NCI-H2107 treated with DMSO at 0.1 percent for 48 hours (cell line): ENCODE data around the gene AAK1.
"Not testable (repeated sequence)": the region's sequence is repeated elsewhere in the genome, so short reads cannot be mapped to it uniquely, and the experiment has no call there.

Experiments used
- DNase-seq: peaks from one replicate; lab custom pipeline; 2025; ENCODE audit not compliant: unreplicated experiment; lab: John Stamatoyannopoulos, UW

AAK1 gene

GRCh38 chr2:69576880-69577279 lies 66.7 kb downstream of the AAK1 start:
- DNase-seq = no peak

GRCh38 chr2:69575926-69576325 lies 67.6 kb downstream of the AAK1 start:
- DNase-seq = no peak

- not testable (repeated sequence) for DNase-seq
Observed at GRCh38 chr2:69575371-69575770, 68.2 kb downstream of the AAK1 start.

GRCh38 chr2:69572641-69573040 lies 70.9 kb downstream of the AAK1 start:
- DNase-seq = no peak

GRCh38 chr2:69571189-69571588 lies 72.3 kb downstream of the AAK1 start:
- DNase-seq = no peak

GRCh38 chr2:69570474-69570873 lies 73.1 kb downstream of the AAK1 start:
- no peak for DNase-seq

GRCh38 chr2:69567909-69568300 lies 75.6 kb downstream of the AAK1 start:
- DNase-seq = no peak

GRCh38 chr2:69567157-69567908 lies 76.2 kb downstream of the AAK1 start:
- DNase-seq = no peak

GRCh38 chr2:69566669-69567068 lies 76.9 kb downstream of the AAK1 start:
- no peak for DNase-seq

GRCh38 chr2:69565431-69565839 lies 78.1 kb downstream of the AAK1 start:
- no peak for DNase-seq

GRCh38 chr2:69564604-69565003 lies 78.9 kb downstream of the AAK1 start:
- no peak for DNase-seq

GRCh38 chr2:69563021-69563420 lies 80.5 kb downstream of the AAK1 start:
- no peak for DNase-seq

- no peak for DNase-seq
Observed at GRCh38 chr2:69561101-69561500, 82.4 kb downstream of the AAK1 start.

GRCh38 chr2:69560147-69560482 lies 83.4 kb downstream of the AAK1 start:
- no peak for DNase-seq

- DNase-seq = peak; percentile 15
Observed at GRCh38 chr2:69559442-69560146, 83.9 kb downstream of the AAK1 start.

GRCh38 chr2:69556008-69556407 lies 87.5 kb downstream of the AAK1 start:
- DNase-seq = no peak

- no peak for DNase-seq
Observed at GRCh38 chr2:69554981-69555380, 88.6 kb downstream of the AAK1 start.

GRCh38 chr2:69554568-69554967 lies 89.0 kb downstream of the AAK1 start:
- DNase-seq = no peak

- no peak for DNase-seq
Observed at GRCh38 chr2:69553991-69554390, 89.5 kb downstream of the AAK1 start.

GRCh38 chr2:69550511-69550910 lies 93.0 kb downstream of the AAK1 start:
- not testable (repeated sequence) for DNase-seq

GRCh38 chr2:69549421-69549820 lies 94.1 kb downstream of the AAK1 start:
- no peak for DNase-seq

GRCh38 chr2:69547984-69548715 lies 95.4 kb downstream of the AAK1 start:
- no peak for DNase-seq
